H1 (cell line): ENCODE measurements around the gene STX10. TPM values are rescaled to one million over a fixed set of nuclear protein-coding genes. Genes with fewer than 3 reads are reported as not detected.

Experiments used
- ASH2L ChIP-seq: fragments of 200-600, 300-600 bp; sonication (generic); IDR thresholded peaks from one replicate; pipeline ENCODE4 v1.7.1; 2017; ENCODE audit warnings: low read length
- CHD7 ChIP-seq: fragments of 300-600 bp; sonication (generic); IDR thresholded peaks from 2 replicates; pipeline ENCODE4 v1.7.1; 2012; ENCODE audit warnings: low read length, moderate library complexity, mild to moderate bottlenecking, inconsistent platforms; ENCODE audit not compliant: insufficient replicate concordance
- NRF1 ChIP-seq: IDR thresholded peaks from 2 replicates; pipeline ENCODE4 v1.6.1; 2011; ENCODE audit warnings: mild to moderate bottlenecking, low read depth, low read length, improper control_type of control experiment
- RFX5 ChIP-seq: IDR thresholded peaks from 2 replicates; pipeline ENCODE4 v1.6.1; 2011; ENCODE audit warnings: low read depth, low read length, improper control_type of control experiment, borderline replicate concordance
- SIX5 ChIP-seq: IDR thresholded peaks from 2 replicates; pipeline ENCODE4 v1.6.1; 2011; ENCODE audit warnings: mild to moderate bottlenecking, low read depth, low read length
- TBP ChIP-seq: IDR thresholded peaks from 2 replicates; pipeline ENCODE4 v1.6.1; 2011; ENCODE audit warnings: low read depth, low read length, improper control_type of control experiment
- TEAD4 ChIP-seq: IDR thresholded peaks from 2 replicates; pipeline ENCODE4 v1.6.1; 2012; ENCODE audit warnings: low read depth, low read length, inconsistent platforms, mixed read lengths
- polyA plus RNA-seq, 7 experiments: library from polyadenylated mRNA; depleted of rRNA in 3 of 7; stranded (reverse) in 5 of 7; unstranded in 2 of 7; fragments of >200 nt in 5 of 7; fragments of 200-250 nt in 2 of 7; gene quantifications; 1 replicate in 5 of 7; 2 replicates in 1 of 7; 4 replicates in 1 of 7; pipeline versions ENCODE4 v1.2.1 to v1.2.3, GENCODE V29; 2011 to 2013; ENCODE audit warnings: missing spikeins in 2 of 7, mixed read lengths in 2 of 7
- total RNA-seq: library from RNA; stranded (reverse); fragmentation: NEBNext Ultra II Directional; extraction: Animal tissue kit (Norgen Biotek cat#: 25700); gene quantifications from 2 replicates; pipeline ENCODE4 v1.2.1, GENCODE V29; 2021
- TF ChIP-seq, protein P1 (sequence below): IDR thresholded peaks from 2 replicates; pipeline ENCODE4 v1.6.1; 2012; ENCODE audit warnings: inconsistent platforms

The STX10 gene
- total and polyA plus RNA-seq, 2 of the 8 experiments (the other 6 are each of a cell fraction or from before 2014, with no cell fraction given), result 53.0 to 80.1 TPM

- TF ChIP-seq TBP (no peak), ASH2L (no peak), NRF1 (no peak), CHD7 (no peak), RFX5 (no peak), TEAD4 (no peak), SIX5 (no peak)
- TF ChIP-seq, protein P1, sequence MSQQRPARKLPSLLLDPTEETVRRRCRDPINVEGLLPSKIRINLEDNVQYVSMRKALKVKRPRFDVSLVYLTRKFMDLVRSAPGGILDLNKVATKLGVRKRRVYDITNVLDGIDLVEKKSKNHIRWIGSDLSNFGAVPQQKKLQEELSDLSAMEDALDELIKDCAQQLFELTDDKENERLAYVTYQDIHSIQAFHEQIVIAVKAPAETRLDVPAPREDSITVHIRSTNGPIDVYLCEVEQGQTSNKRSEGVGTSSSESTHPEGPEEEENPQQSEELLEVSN, result no peak
Measured at GRCh38 chr19:13127051-13127450, 23.1 kb downstream of the STX10 start (continued).
